HuH-7.5 (cell line): ENCODE data around the gene CYTH4.

Experiments
- DNase-seq: peaks from one replicate; pipeline ENCODE4 v3.0.0; 2011; ENCODE audit warnings: low spot score

CYTH4 gene

GRCh38 chr22:37329238-37330140 lies 47.2 kb downstream of the CYTH4 start:
- no peak for DNase-seq

GRCh38 chr22:37330200-37331033 lies 48.1 kb downstream of the CYTH4 start:
- peak; percentile 57 for DNase-seq

GRCh38 chr22:37331034-37331428 lies 48.7 kb downstream of the CYTH4 start:
- no peak for DNase-seq

GRCh38 chr22:37331856-37332536 lies 49.7 kb downstream of the CYTH4 start:
- no peak for DNase-seq

- no peak for DNase-seq
Observed at GRCh38 chr22:37333724-37334460, 51.6 kb downstream of the CYTH4 start.

- no peak for DNase-seq
Observed at GRCh38 chr22:37334461-37334858, 52.2 kb downstream of the CYTH4 start.

GRCh38 chr22:37334859-37335805 lies 52.8 kb downstream of the CYTH4 start:
- DNase-seq = peak; percentile 61

GRCh38 chr22:37335806-37336199 lies 53.5 kb downstream of the CYTH4 start:
- no peak for DNase-seq

- DNase-seq = no peak
Observed at GRCh38 chr22:37336579-37336978, 54.3 kb downstream of the CYTH4 start.

GRCh38 chr22:37337204-37337943 lies 55.1 kb downstream of the CYTH4 start:
- no peak for DNase-seq

GRCh38 chr22:37338539-37339246 lies 56.4 kb downstream of the CYTH4 start:
- DNase-seq = no peak

- DNase-seq = no peak
Observed at GRCh38 chr22:37340331-37341262, 58.3 kb downstream of the CYTH4 start.

- DNase-seq = no peak
Observed at GRCh38 chr22:37342065-37342464, 59.8 kb downstream of the CYTH4 start.

GRCh38 chr22:37343348-37343747 lies 61.0 kb downstream of the CYTH4 start:
- DNase-seq = no peak

GRCh38 chr22:37343863-37344734 lies 61.8 kb downstream of the CYTH4 start:
- DNase-seq = no peak

- no peak for DNase-seq
Observed at GRCh38 chr22:37344735-37345449, 62.6 kb downstream of the CYTH4 start.
